Thoracic aorta endothelial cell (primary cell): ENCODE data around the gene CEP70. TPM values are rescaled to one million over a fixed set of nuclear protein-coding genes. Genes with fewer than 3 reads are reported as not detected.

ENCODE experiments used
- total RNA-seq: library from RNA; depleted of rRNA; stranded (reverse); fragments of >200 nt; gene quantifications from 2 replicates; pipeline ENCODE4 v1.2.3, GENCODE V29; 2012

The CEP70 gene
- 13.3 and 14.4 TPM in 2 replicates for total RNA-seq

DNA sequence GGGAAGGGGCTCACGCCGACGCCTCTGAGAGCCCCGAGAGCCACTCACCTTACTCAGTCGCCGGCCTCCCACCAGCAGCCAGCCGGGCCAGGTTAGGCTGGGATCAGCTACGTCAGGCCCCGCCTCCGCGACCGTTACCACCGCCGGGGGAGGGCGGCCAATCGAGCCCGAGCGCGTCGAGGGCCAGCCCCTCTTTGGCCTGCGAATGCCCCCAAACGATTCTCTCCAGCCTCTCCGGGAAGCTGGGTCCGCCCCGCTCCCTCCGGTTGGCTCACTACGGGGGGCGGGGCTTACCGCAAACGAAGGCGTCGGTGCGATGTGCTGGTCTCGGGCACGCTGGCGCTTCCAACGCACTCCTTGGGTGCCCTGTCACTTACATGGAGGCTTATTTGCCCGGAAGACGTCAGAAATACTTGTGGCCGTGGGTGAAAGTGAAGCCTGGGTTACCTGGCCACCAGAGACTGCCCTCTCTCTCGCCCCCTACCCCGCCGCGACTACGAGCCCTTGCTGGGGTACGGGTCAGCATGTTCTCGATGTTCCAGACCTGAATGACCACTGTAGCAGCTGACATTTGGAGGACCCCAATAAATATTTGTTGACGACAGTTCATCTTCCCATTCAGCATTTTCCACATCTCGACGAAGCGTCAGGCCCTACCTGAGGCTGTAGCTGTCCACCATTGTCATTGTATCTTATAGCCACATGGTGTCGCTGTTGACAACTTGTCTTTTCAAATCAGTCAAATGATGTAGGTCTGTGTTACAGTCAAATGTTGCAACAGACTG, at the start of gene CEP70:
CEP70 (minus strand) TSS at position 111 of the 785 bp plus-strand sequence. CDS start 21,333 bp downstream, outside the sequence.

DNA sequence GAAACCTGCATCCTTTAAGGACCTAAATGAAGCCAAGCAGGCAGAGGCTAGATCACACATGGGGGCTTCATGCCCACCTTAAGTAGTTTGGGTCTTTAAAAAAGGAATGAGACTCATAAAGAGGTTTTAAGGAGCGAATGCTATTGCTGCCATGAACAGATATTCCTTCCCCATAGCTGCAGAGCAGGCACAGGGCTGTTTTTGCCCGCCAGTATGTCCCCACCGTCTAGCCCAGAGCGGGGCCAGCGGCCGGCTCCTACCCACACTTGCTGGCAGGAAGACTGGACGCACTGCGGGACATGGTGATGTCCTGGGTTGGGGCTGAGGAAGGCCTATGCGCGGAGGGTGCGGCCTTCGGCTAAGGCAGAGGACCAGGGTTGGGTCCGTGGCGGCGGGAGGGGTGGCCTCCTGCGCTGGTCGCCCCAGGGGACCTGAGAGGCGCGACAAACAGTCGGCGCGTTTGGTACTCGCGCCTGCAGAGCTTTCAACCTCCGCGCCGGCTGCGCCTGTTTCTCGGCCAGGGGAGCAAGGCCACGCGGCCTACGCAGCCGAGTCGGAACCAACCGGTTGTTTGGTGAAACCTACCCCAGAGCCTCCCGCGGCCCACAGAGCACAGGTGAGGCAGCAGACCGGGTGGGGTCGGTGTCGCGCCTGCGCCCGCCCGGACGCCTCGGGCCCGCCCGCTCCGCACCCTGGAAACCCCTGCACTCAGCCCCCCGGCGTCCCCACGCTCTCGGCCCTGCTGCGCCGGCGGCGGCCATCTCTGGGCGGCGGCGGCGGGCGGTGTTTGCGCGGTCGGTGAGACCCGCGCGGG, 14.5 kb upstream of the CEP70 start, which contains the start of gene FAIM:
FAIM (plus strand) TSS at position 450 of the 814 bp plus-strand sequence. CDS start 10,956 bp downstream, outside the sequence.

Other genes with a start within 250 kb of the CEP70 start
- gene MRAS, start 245.7 kb downstream of the CEP70 start, total RNA-seq = 10.0 and 17.6 TPM in 2 replicates
- gene ESYT3, start 159.6 kb downstream of the CEP70 start, total RNA-seq = under 0.01 and 0.07 TPM in 2 replicates
- 12.0 and 12.6 TPM in 2 replicates for gene FAIM, start 14.5 kb upstream of the CEP70 start, total RNA-seq
- gene PIK3CB, start 240.7 kb upstream of the CEP70 start, total RNA-seq = 37.0 and 41.4 TPM in 2 replicates